Panc1 (cell line): Measurements from ENCODE around the gene JSRP1.

ENCODE experiments used
- CTCF ChIP-seq: fragments of 450-650 bp; IDR thresholded peaks from 2 replicates; pipeline ENCODE4 v1.5.1; 2017; ENCODE audit warnings: mild to moderate bottlenecking
- REST ChIP-seq, 2 experiments: IDR thresholded peaks; 2 replicates each; pipeline ENCODE4 v1.6.1; 2011 to 2012; ENCODE audit warnings: low read depth in 2 of 2, control low read depth in 1 of 2, low read length in 1 of 2, mild to moderate bottlenecking in 1 of 2, moderate library complexity in 1 of 2; ENCODE audit not compliant: insufficient read depth in 1 of 2

GRCh38 chr19:2235381-2236063 is 20.7 kb downstream of the JSRP1 start:
- TF ChIP-seq CTCF (no peak), REST (IDR thresholded peaks at IDR 0.05; ENCODE audit: insufficient read depth in 1 of 2, low read depth in 2 of 2, low read length in 1 of 2) (no peak)
